Activated gamma-delta T cell treated with anti-CD3 and anti-CD28 coated beads, Interleukin-2, amount 50 U/mL, for 16 hours (primary cell): Measurements from ENCODE around the gene SLC12A6.

Experiments used
- DNase-seq: peaks from one replicate; pipeline ENCODE4 v3.0.0-alpha.2; 2020; ENCODE audit warnings: low read depth

The SLC12A6 gene

GRCh38 chr15:34330279-34330678, 7.3 kb downstream of the SLC12A6 start:
- DNase-seq: no peak

DNA sequence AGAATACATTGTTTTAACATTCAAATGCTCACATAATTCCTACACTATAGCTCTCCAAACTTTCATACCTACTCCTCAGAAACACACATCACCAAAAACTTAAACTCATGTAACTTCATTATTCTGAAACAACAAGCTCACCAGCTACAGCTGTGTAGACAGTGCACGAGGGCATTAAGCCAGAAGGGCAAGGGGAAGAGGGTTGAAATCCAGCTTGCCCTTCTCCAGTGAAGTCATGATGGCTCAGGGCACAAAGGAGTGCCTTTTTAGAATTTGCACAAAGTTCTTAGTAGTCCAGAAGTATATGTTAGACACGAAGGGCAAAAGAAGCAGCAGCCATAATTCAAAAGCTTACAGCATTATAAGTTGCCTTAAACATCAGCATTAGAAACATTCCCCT, 8.6 kb downstream of the SLC12A6 start:
- no peak for DNase-seq

DNA sequence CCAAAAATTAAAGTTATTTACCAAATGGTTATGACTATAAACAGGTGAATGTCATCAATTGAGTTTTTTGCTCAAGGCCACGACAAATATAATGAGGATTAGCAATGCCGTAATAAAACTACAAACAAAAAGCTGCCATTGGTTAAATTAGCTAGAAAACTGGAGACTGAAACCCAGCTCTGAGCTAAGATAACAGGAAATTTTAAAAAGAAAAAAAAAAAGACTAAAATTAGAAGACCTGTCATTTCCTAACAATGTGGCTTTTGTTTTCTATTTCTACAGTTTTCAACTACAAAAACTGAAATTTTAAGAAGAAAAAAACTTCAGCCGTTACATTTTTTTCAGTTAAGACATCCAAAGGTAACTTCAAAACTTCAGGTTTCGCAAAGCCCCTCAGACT, 9.7 kb downstream of the SLC12A6 start:
- no peak for DNase-seq

DNA sequence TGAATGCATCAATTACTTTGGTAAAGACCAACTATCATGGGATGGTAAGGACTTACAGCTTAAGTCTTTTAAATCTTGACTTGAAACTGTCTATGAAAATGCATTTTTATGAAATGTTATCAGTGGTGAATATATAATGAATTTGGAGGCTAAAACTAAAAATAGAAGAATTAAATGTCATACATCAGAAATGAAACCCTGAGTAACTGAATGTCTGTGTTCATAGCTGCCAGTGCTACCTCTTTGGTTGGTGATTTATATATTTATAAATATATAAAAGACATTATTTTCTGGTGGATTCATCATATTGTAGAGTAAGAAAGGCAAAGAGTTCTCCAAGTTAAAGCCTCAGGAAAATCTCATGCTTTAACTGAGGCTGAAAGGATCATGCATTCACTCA, 12.2 kb downstream of the SLC12A6 start:
- DNase-seq: no peak

DNA sequence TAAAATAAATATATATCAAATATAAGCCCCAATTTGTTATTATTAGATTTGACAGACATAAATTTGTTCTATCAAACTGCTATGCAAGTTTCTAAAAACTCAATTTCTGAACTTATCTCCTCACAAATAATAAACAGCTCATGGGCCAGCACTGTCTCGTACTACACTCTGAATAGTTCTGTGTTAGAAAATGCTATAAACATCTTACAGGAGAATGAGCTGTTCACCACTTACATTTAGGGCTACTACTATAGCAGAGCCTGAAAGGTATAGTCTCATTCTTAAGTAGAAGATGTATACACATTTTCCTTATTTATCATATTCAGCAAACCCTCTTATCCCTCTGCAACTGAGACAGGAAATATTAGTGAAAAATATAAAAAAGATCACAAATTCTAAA, 12.6 kb downstream of the SLC12A6 start:
- DNase-seq: no peak

DNA sequence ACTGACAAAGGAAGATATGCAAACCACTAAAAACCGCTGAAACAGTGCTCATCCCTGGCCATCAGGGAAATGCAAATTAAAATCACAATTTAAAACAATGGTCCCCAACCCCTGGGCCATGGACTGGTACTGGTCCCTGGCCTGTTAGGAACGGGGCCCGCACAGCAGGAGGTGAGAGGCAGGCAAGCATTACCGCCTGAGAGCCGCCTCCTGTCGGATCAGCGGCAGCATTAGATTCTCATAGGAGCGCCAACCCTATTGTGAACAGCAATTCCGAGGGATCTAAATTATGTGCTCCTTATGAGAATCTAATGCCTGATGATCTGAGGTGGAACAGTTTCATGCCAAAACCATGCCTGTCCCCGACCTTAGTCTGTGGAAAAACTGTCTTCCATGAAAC, 14.4 kb downstream of the SLC12A6 start:
- no peak for DNase-seq

- DNase-seq: no peak
Observed at GRCh38 chr15:34318277-34319079, 19.1 kb downstream of the SLC12A6 start.

- no peak for DNase-seq
Observed at GRCh38 chr15:34314491-34315490, 22.8 kb downstream of the SLC12A6 start.

DNA sequence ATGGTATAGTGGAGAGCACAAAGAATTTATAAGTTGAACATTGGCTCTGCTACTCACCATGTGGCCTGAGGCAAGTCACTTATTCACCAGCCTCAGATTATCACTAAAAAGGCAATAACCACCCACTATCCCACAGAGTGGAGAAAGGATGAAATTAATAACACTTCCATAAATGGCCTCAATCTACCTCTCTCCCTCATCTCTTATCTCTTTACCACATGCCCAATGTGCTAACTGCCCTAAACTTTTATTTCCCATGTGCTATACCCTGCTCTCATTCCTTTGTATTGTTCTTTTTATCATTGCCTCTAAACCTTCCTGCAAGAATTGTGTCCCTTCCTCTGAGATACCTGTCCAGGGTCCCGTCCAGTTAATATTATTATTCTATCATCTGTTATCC, 26.0 kb downstream of the SLC12A6 start:
- DNase-seq: no peak

GRCh38 chr15:34304613-34305012, 33.0 kb downstream of the SLC12A6 start:
- DNase-seq: no peak

GRCh38 chr15:34301058-34301457, 36.5 kb downstream of the SLC12A6 start:
- DNase-seq: no peak

GRCh38 chr15:34297059-34297458, 40.5 kb downstream of the SLC12A6 start:
- DNase-seq: no peak

- DNase-seq: no peak
Observed at GRCh38 chr15:34292621-34293020, 45.0 kb downstream of the SLC12A6 start.

DNA sequence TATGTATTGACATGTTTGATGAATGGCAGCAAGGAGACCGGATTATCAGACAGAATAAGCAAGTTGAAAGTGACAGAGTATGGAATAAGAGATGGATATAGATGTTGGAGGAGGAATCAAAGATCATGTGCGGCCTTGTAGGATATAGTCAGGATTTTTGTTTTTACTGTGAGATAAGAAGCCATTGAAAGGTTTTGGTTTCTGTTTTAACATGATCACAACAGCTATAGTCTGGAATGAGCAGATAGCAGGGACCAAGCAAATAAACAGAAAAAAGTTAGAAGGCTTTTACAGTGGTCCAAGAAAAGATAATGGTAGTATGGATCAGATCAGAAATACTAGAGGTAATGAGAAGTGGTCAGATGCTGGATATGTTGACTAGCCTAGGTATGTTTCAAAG, 52.6 kb downstream of the SLC12A6 start:
- DNase-seq: no peak

GRCh38 chr15:34282384-34282783, 55.2 kb downstream of the SLC12A6 start:
- DNase-seq: no peak

DNA sequence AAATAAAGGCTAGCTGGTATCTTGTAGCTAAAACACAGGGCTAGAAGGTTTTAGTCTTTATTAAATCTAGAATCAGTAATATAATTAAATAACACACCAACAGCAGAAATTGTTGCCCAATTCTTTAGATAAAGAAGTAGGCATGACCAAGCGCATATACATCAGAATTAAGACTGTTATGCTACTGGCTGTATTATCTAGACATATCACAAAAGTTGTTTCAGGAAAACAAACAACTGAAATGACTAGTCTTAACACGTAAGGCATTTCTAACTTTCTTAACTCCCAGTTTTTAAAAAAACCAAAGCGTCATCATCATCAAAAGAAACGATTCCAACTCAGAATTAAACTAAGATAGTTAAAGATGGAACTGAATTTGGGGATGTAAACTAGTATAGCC, 57.4 kb downstream of the SLC12A6 start:
- DNase-seq: no peak

- no peak for DNase-seq
Observed at GRCh38 chr15:34279368-34279767, 58.2 kb downstream of the SLC12A6 start.

DNA sequence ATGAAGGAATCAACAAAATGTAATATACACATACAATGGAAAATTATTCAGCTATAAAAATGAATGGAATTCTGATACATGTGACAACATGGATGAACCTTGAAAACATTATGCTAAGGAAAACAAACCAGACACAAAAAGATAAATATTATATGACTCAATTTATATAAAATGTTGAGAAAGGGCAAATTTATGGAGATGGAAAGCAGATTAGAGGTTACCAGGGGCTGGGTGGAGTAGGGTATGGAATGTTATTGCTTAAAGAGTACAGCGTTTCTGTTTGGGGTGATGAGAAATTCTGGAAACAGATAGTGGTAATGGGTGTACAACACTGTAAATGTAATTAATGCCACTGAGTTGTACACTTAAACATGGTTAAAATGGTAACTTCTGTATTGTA, 61.9 kb downstream of the SLC12A6 start:
- DNase-seq: no peak

GRCh38 chr15:34275154-34275553, 62.4 kb downstream of the SLC12A6 start:
- DNase-seq: no peak

GRCh38 chr15:34271493-34271892, 66.1 kb downstream of the SLC12A6 start:
- DNase-seq: no peak

DNA sequence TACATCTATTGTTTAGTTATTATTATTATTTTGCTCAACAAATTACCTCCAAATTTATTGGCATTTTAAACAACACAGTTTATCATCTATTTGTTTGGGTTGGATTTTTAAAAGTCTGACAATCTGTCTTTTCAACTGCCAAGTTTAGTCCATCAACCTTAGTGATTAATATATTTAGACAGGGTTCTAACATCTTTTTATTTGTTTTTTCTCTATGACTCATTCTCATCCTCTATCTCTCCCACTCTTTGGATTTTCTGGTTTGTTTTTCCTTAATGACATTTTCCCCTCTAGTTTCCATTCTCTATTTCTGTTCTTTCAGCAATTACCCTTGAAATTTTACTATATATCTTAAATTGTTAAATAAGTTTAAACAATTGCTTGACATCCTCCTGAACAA, 70.8 kb downstream of the SLC12A6 start:
- no peak for DNase-seq

- DNase-seq: no peak
Observed at GRCh38 chr15:34264076-34264475, 73.5 kb downstream of the SLC12A6 start.

DNA sequence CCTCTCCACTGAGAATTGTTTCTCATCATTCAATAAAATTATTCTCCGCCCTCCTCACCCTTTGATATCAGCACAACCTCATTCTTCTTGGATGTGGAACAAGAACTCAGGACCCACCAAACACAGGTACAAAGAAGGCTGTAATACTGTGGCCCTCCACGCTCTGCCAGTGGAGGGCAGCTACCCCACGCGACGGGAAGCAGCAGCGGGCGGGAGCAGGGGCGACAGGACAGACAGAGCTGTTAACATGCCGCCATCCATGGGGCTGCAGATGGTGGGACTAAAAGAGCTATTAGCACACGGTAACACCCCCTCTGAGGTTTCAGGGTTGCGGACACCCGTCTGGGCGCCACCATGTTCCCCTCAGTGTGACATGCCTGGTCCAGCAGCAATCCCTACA, 75.2 kb downstream of the SLC12A6 start:
- no peak for DNase-seq
